Activated CD4-positive, alpha-beta memory T cell treated with anti-CD3 and anti-CD28 coated beads, Interleukin-2, amount 10 ng/mL, durations not matched to agents 7 days and 5 days (primary cell): ENCODE data around the gene PSEN1. TPM values are rescaled to one million over a fixed set of nuclear protein-coding genes. Genes with fewer than 3 reads are reported as not detected.

Source experiments
- CTCF ChIA-PET: fragments of 350-600 bp; sonication (Branson Sonifier 250); formaldehyde crosslinking; loops from one replicate; lab custom pipeline; 2021; ENCODE audit warnings: antibody characterized with exemption, inconsistent platforms; lab: Charles Lee
- POLR2A ChIA-PET: fragments of 350-600 bp; sonication (Branson Sonifier 250); formaldehyde crosslinking; loops from one replicate; lab custom pipeline; 2021; ENCODE audit warnings: antibody characterized with exemption; lab: Charles Lee
- DNase-seq: peaks from one replicate; pipeline ENCODE4 v3.0.0-alpha.2; 2020
- H3K27ac Mint-ChIP-seq: one replicate; pipeline ENCODE4 v1.8.0; 2021; ENCODE audit warnings: mild to moderate bottlenecking, mixed read lengths
- H3K27me3 Mint-ChIP-seq: one replicate; pipeline ENCODE4 v1.8.0; 2021; ENCODE audit warnings: mixed read lengths
- H3K36me3 Mint-ChIP-seq: one replicate; pipeline ENCODE4 v1.8.0; 2021; ENCODE audit warnings: low read depth, mixed read lengths
- H3K4me1 Mint-ChIP-seq: one replicate; pipeline ENCODE4 v1.8.0; 2021; ENCODE audit warnings: mixed read lengths
- H3K4me3 Mint-ChIP-seq: one replicate; pipeline ENCODE4 v1.8.0; 2021; ENCODE audit warnings: mild to moderate bottlenecking, mixed read lengths
- H3K9me3 Mint-ChIP-seq: one replicate; pipeline ENCODE4 v1.8.0; 2021; ENCODE audit warnings: mixed read lengths
- total RNA-seq, 2 experiments: library from RNA; stranded (reverse); gene quantifications; one replicate each; pipeline ENCODE4 v1.2.3, GENCODE V29; 2021

PSEN1 gene
- total RNA-seq, 2 experiments from 2014 or later: 41.8 to 44.5 TPM

DNA sequence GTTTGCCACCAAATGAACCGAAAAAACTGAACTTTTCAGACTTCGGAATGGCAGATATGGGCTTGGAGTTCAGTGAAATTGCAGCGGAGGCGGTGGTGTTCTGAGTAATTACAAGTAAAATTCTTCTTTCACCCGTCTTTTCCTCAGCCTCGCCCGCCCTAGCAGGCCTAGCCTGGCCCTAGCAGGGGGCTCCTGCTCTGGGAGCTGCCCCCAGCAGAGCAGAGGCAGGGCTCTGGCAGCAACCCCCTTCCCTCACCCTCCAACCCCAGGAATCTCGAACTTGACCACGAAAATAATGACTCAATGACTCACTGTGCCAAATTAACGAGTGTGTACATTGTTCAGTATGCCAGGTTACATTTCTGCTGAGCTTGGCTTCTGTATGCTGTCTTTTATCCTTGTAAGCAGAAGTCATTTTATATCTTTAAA is 102.1 kb downstream of the PSEN1 start:
- CTCF ChIA-PET: interaction anchor here (0.7 kb wide), 1 partner anchor 233 kb away, joined by 3 read pairs; no protein-coding TSS in a partner anchor
- Mint-ChIP-seq H3K4me3 (no peak overlapping the region), H3K9me3 (no peaks in the 10 kb centered on the region), H3K4me1 (peaks cover 34% of the 10 kb centered on the region), H3K36me3 (peaks cover 3% of the 10 kb centered on the region), H3K27me3 (peaks cover 79% of the 10 kb centered on the region), H3K27ac (no peak overlapping the region)
- POLR2A ChIA-PET: interaction anchor here (0.6 kb wide), 1 partner anchor 14 kb away, joined by 3 read pairs; no protein-coding TSS in a partner anchor
- no peak for DNase-seq

GRCh38 chr14:73238941-73239340 is 102.6 kb downstream of the PSEN1 start:
- no peak for DNase-seq
- Mint-ChIP-seq H3K36me3 (peaks cover 3% of the 10 kb centered on the region), H3K4me3 (no peak overlapping the region), H3K9me3 (no peaks in the 10 kb centered on the region), H3K27ac (no peak overlapping the region), H3K4me1 (peaks cover 38% of the 10 kb centered on the region), H3K27me3 (peaks cover 79% of the 10 kb centered on the region)
- ChIA-PET CTCF (interaction anchor here (0.7 kb wide), 1 partner anchor 233 kb away, joined by 3 read pairs; no protein-coding TSS in a partner anchor), POLR2A (no interaction called here)

DNA sequence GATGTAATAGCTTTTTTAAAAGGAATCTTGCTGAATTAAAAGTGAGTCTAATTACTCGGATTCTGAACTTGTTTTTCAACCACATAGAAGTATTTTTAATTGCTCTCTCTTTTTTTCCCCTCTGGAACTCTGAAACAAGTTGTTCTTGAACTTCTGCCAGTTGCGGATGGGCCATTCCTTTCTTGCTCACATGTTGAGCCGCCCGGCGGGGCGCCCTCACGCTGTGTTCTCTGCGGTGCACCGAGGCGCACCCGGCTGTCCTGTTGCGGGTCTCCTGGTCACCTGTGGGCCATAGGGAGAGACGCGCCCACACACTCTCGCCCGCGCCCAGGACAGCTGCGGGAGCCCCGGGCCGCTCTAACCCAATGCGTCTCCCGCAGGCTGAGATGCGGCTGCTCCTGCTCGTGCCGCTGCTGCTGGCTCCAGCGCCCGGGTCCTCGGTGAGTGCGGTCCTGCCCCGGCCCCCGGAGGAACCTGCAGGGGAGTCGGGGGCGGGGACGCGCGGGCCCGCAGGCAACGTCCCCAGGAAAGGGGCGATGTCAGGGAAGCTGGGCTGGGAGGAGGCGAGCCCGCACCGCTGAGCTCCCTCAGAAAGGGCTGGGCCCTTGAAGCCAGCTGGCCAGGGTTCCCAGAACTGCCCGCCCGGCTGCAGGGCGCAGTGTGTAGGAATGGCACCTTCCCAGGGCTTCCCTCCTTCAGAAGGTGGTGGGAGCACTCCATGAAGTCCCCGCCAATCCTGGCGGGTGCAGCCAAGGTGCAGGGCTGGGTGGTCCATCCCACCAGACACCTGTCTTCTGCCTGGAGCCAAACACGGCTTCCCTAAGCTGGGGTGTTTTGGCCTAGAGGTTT is 103.3 kb downstream of the PSEN1 start:
- no peak for DNase-seq

DNA sequence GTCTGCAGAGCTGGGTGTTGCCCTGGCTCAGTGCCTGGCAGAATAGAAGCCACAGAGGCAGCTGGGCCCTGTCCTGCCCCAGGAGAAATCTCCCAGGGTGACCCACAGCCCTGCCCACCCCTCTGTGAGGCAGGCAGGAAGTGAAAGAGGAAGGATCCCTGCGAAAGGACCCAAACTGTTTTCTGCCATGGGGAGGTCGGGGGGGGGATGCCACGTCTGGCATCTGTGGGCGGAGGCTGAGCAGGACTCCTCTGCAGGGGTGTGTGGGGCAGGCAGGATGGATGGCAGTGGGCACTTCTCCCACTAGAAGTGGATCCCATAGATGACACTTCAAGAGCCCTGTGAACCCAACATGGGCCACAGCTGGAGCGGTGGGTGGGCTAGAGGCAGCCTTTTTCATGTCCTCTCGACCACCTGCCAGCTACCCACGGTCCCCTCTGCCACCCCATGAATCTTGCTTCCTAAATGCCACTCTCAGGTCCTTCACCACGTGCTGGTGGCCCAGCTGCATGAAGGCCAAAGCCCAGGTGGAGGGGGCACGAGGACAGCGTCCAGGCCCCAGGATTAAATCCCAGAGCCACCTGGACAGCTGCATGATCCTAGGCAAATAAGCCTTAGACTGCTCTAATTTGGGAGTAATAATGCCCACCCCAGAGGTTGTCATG is 104.6 kb downstream of the PSEN1 start:
- H3K36me3 Mint-ChIP-seq: peaks cover 3% of the 10 kb centered on the region
- no peaks in the 10 kb centered on the region for H3K9me3 Mint-ChIP-seq
- H3K4me3 Mint-ChIP-seq: no peak overlapping the region
- DNase-seq: no peak
- H3K27me3 Mint-ChIP-seq: peaks cover 70% of the 10 kb centered on the region
- ChIA-PET CTCF (no interaction called here), POLR2A (no interaction called here)
- H3K4me1 Mint-ChIP-seq: peaks cover 39% of the 10 kb centered on the region
- no peak overlapping the region for H3K27ac Mint-ChIP-seq

More for the DNA sequence above, 103.3 kb downstream of the PSEN1 start:
- peaks cover 38% of the 10 kb centered on the region for H3K4me1 Mint-ChIP-seq
- no peaks in the 10 kb centered on the region for H3K9me3 Mint-ChIP-seq
- ChIA-PET CTCF (interaction anchor here (0.7 kb wide), 1 partner anchor 232 kb away, joined by 3 read pairs; no protein-coding TSS in a partner anchor), POLR2A (no interaction called here)
- peaks cover 78% of the 10 kb centered on the region for H3K27me3 Mint-ChIP-seq
- H3K4me3 Mint-ChIP-seq: no peak overlapping the region
- peaks cover 3% of the 10 kb centered on the region for H3K36me3 Mint-ChIP-seq
- H3K27ac Mint-ChIP-seq: no peak overlapping the region

GRCh38 chr14:73241481-73242165 is 105.3 kb downstream of the PSEN1 start:
- Mint-ChIP-seq H3K4me3 (no peak overlapping the region), H3K27ac (no peak overlapping the region), H3K4me1 (peaks cover 38% of the 10 kb centered on the region), H3K36me3 (peaks cover 3% of the 10 kb centered on the region), H3K9me3 (no peaks in the 10 kb centered on the region), H3K27me3 (peaks cover 65% of the 10 kb centered on the region)
- POLR2A ChIA-PET: no interaction called here
- no peak for DNase-seq
- CTCF ChIA-PET: no interaction called here

DNA sequence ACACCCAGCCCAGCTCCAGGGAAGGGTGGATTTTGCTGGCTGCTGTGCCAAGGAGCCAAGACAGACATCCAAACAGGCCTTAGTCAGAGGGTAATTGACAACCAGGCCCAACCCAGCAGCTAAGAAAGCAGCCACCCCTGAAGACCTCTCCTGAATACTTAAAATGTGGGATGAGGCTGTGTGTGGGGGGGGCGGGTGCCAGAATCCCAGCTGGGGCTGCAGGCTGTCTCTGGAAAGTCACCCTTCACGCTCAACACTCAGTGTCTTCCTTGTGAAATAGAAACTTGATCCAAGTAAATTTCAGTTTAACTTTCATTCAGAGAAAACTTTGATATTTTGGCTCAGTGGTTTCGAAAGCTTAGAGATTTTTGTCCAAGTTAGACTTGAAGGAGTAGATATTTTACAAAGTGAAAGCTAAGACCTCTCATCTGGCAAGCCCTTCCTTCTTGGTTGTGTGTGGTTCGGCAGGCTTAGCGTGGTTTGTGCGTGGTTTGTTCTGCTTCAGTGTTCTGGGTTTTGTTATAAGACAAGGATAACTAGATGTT is 106.1 kb downstream of the PSEN1 start:
- Mint-ChIP-seq H3K4me1 (peaks cover 40% of the 10 kb centered on the region), H3K27me3 (peaks cover 65% of the 10 kb centered on the region), H3K9me3 (peaks cover 2% of the 10 kb centered on the region), H3K4me3 (peak overlapping the region; percentile 11), H3K36me3 (peaks cover 3% of the 10 kb centered on the region), H3K27ac (no peak overlapping the region)
- CTCF ChIA-PET: interaction anchor here (0.8 to 1.1 kb wide), 2 partner anchors 13 to 19 kb away, joined by 3 to 4 read pairs; no protein-coding TSS in a partner anchor
- DNase-seq: no peak
- POLR2A ChIA-PET: no interaction called here

DNA sequence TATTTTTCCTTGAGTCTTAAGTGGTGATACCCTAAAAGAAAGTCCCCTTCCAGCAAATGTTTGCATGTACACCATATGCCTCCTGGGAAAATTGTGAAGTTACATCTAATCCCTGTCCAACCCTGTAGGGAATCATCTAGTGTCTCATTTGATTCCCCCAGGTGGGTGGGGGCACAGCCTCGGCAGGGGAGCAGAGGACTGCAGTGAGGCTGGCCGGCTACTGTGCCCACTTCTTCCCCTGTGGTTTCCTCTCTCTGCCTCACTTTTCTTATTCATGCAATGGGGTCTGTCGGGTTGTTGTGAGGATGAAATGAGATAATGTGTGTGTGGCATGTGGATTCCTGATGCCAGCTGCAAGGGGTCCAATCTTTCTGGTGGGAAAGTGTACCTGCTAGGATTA is 107.0 kb downstream of the PSEN1 start:
- Mint-ChIP-seq H3K27me3 (peaks cover 67% of the 10 kb centered on the region), H3K4me1 (peaks cover 47% of the 10 kb centered on the region), H3K27ac (no peak overlapping the region), H3K4me3 (no peak overlapping the region), H3K36me3 (peaks cover 3% of the 10 kb centered on the region), H3K9me3 (peaks cover 4% of the 10 kb centered on the region)
- no peak for DNase-seq
- ChIA-PET POLR2A (no interaction called here), CTCF (interaction anchor here (0.8 to 1.1 kb wide), 2 partner anchors 14 to 20 kb away, joined by 3 to 4 read pairs; no protein-coding TSS in a partner anchor)

GRCh38 chr14:73243748-73244147 is 107.4 kb downstream of the PSEN1 start:
- Mint-ChIP-seq H3K27ac (no peak overlapping the region), H3K27me3 (peaks cover 63% of the 10 kb centered on the region), H3K4me3 (no peak overlapping the region), H3K36me3 (peaks cover 3% of the 10 kb centered on the region), H3K9me3 (peaks cover 4% of the 10 kb centered on the region), H3K4me1 (peaks cover 47% of the 10 kb centered on the region)
- ChIA-PET POLR2A (no interaction called here), CTCF (no interaction called here)
- DNase-seq: no peak

DNA sequence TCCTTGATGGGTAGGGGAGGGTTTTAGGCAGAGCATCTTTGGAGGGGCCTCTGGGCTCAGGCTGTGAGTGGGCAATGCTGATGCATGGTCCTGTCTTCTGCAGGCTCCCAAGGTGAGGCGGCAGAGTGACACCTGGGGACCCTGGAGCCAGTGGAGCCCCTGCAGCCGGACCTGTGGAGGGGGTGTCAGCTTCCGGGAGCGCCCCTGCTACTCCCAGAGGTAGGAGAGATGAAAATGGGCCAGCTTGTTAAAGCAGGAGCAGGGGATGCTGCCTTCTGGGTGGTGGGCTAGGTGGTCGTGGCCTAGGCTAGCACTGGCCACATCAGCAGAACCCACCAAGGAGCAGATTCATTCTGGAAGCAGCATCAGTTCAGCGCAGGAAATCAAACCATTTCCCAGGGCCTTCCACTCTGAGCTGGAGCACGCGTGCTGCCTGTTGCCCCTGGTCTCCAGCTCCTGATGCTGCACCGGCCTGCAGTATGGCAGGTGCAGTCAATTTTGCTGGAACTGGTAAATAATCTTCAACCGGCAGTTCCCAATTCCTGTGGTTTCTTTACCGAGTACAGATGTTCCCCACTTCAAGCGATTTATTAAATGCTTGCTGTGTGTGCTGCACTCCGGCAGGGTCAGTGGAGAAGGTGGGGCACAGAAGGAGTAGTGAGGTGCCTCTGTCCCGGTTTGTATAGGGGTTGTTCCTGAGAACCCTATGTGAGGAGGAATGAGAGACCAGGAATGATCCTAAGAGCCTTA is 108.4 kb downstream of the PSEN1 start:
- Mint-ChIP-seq H3K27ac (no peak overlapping the region), H3K27me3 (peaks cover 54% of the 10 kb centered on the region), H3K4me1 (peaks cover 50% of the 10 kb centered on the region), H3K4me3 (peak overlapping the region; percentile 47), H3K36me3 (peaks cover 3% of the 10 kb centered on the region), H3K9me3 (peaks cover 4% of the 10 kb centered on the region)
- POLR2A ChIA-PET: interaction anchor here (1.3 kb wide), 1 partner anchor 246 kb away, joined by 4 read pairs; the partner anchor contains the start of gene RIOX1
- CTCF ChIA-PET: no interaction called here
- no peak for DNase-seq

DNA sequence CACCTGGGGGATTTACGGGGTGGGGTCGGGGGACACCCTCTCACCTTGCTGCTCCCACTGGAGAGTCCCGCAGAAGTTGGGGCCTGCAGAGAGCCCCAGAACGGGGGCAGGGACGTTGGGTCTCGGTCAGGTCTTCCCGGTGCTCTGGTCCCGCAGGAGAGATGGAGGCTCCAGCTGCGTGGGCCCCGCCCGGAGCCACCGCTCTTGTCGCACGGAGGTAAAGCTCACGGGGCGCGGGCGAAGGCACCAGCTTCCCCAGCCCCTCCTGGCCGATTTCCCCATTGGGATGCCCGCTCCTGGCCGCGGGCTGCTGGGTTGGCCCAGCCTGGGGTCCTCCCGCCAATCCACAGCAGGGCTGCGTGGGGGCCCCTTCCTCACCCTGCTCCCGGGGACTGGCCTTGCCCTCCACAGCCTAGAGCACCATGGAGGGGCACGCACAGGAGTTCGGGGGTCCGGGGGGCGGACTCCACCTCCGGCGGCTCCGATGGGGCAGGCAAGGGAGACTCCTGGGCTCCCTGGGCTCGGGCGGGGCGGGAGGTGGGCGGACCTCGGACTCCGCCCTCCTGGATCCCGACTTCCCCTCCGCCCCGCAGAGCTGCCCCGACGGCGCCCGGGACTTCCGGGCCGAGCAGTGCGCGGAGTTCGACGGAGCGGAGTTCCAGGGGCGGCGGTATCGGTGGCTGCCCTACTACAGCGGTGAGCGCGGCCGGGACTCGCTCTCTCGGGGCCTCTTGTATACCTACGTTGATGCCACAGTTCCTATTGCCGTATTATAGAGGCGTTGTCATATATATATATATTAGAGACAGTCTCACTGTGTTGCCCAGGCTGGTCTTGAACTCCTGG is 109.4 kb downstream of the PSEN1 start:
- CTCF ChIA-PET: interaction anchor here (1.0 kb wide), 1 partner anchor 12 kb away, joined by 3 read pairs; no protein-coding TSS in a partner anchor
- Mint-ChIP-seq H3K27me3 (peaks cover 48% of the 10 kb centered on the region), H3K36me3 (peaks cover 3% of the 10 kb centered on the region), H3K4me1 (peaks cover 50% of the 10 kb centered on the region), H3K4me3 (peak overlapping the region; percentile 67), H3K9me3 (peaks cover 4% of the 10 kb centered on the region), H3K27ac (no peak overlapping the region)
- POLR2A ChIA-PET: interaction anchor here (1.3 kb wide), 1 partner anchor 245 kb away, joined by 4 read pairs; the partner anchor contains the start of gene RIOX1
- peak; percentile 60 for DNase-seq
